Activated naive CD4-positive, alpha-beta T cell treated with anti-CD3 and anti-CD28 coated beads, Interleukin-2, amount 10 ng/mL, durations not matched to agents 5 hours and 36 hours (primary cell): Measurements from ENCODE around the gene ANKRD34A. TPM values are rescaled to one million over a fixed set of nuclear protein-coding genes. Genes with fewer than 3 reads are reported as not detected.

Experiments used
- total RNA-seq, 2 experiments: library from RNA; stranded (reverse); gene quantifications; one replicate each; pipeline ENCODE4 v1.2.3, GENCODE V29; 2021

ANKRD34A gene
- total RNA-seq, result 1 to 10 TPM; 3.2 to 3.8 TPM

GRCh38 chr1:145964328-145965118 lies at the start of gene ANKRD34A, which contains the start of gene POLR3GL:
Gene ANKRD34A (minus strand): TSS chr1:145964575. CDS start chr1:145961759, 2,816 bp downstream.
Gene POLR3GL (plus strand): TSS chr1:145964690. CDS start chr1:145974866, 10,176 bp downstream.

GRCh38 chr1:145996433-145997015 lies 32.1 kb upstream of the ANKRD34A start, which contains the start of gene TXNIP:
Gene TXNIP (minus strand): TSS chr1:145996579. CDS start chr1:145996266, 313 bp downstream.

DNA sequence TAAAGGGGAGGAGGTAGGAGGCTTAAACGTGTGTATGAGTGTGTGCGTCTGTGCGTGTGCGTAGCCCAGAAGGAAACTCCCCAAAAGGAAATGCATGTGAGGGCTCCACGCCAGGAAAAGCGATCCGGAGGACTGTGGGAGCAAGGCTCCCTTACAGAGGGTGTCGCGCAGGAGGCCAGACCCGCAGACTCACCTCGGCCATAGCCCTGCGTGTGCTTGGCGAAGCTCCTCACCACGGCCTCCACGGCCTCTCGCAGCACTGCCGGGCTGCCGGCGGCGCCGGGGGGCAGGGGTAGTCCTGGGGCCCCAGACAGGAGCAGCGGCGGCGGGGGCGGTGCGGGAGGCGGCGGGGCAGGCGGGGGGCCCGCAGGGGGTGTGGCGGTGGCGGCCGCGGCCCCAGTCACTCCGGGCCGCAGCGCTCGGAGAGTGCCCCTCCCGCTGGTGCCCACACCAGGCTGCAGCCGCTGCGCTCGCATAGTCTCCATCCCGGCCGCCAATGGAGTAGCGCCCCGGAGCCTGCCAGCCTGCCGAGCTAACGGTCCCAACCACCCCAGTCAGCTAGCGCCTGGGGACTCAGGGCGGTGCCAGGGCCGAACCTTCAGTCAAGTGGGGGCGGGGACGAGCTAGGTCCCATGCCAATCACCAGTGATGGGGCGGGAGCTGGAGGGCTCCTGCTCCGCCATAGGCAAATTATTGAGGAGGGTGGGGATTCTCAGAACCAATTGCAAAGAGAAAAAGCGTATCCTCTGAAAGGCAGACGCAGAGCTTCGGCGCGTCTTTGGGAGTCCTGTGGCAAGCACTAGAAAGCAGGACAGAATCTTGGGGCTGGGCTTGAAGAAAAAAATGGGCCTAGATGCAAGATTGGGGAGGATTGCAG lies 6.7 kb downstream of the ANKRD34A start, which contains the start of gene LIX1L:
Gene LIX1L (minus strand): TSS at position 575 of the 877 bp plus-strand sequence. CDS start 90 bp downstream, at position 485.

DNA sequence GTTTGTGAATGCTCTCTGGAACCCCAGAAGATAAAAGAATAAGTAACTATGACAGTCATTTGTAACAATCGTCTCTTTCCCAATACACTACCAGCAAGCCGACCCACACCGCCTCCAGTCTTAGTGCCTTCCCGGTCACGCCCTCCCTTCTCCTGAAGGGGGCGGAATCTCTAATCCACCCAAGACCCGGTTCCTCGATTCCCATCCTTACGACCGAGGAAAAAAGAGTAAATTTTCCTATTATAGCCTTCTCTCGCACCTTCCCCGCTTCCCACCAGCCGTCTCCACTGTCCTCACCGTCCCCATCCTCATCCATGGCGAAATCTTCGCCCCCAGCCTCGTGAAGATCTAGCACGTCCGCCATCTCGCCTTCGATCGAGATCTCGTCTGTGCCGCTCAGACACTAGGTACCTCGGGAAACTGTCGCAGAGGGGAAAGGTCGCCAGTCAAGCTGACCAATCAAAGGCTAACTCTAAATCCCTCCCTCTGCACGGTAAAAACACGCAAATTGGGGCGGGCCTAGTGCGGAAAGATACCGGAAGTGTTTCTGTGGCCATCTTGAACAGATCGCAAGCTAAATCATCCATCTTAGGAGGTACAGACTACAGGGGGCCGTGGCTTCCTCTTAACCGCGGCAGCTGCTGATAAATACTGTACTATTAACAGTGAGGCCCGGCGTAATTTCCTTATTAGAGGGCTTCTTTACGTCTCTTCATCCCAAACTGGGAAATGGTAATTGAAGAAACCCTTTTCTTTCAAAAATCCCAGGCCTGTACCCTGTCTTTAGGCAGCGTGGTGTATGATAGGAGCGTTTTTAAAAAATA lies 37.1 kb downstream of the ANKRD34A start, which contains the start of gene RBM8A:
Gene RBM8A (minus strand): TSS at position 422 of the 824 bp plus-strand sequence. CDS start 58 bp downstream, at position 364.

DNA sequence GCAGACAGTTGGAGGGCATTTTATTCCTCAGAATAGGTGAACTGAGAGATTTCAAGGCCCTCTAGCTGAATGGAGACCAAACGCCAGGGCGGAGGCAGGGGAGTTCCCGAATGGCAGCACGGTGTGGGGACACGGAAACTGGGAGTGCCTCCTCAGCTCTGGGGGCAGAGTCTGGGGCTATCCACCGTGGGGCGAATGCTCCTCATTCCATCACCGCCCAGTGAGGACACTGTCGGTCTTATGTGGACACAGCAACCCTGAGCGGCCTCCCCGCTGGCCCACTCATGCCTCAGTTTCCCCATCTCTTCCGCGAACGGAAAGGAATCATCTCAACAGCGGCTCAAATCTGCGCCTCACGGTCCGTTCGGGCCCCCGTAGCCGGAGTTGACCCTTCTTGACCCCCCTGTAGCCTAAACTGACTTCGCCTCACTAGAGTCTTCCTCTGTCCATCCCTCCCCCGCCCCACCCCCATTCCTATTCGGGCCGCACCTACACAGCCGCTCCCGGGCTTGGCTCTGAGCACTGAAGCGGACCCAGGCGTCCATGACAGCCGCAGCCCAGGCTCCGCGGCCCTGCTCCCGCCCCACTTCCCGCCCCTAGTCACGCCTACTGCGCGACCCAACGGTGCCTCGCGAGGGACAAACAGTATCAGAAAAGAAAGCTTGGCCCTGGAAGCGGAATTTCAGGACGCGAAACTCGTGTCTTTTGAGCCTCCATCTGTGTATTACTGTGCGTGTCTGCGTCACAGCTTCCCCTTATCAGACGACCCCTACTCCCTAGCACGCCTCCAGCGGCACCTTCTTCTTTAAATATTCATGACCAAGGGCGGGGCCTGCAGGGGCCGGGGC lies 46.0 kb downstream of the ANKRD34A start, which contains the start of gene PEX11B:
Gene PEX11B (minus strand): TSS at position 574 of the 848 bp plus-strand sequence. CDS start 29 bp downstream, at position 545.

Other genes starting within 250 kb of the ANKRD34A start
- under 1 TPM in 1 of 2 experiments, not detected in 1; 0.10 TPM for gene CD160, start 245.1 kb downstream of the ANKRD34A start, total RNA-seq
- 10 to 100 TPM; 14.3 to 15.6 TPM for gene RNF115, start 140.5 kb downstream of the ANKRD34A start, total RNA-seq
- gene POLR3C, start 140.4 kb downstream of the ANKRD34A start, total RNA-seq, result 10 to 100 TPM; 32.3 to 32.5 TPM
- 1 to 10 TPM; 2.8 to 3.9 TPM for gene NUDT17, start 118.9 kb downstream of the ANKRD34A start, total RNA-seq
- 10 to 100 TPM; 15.9 to 16.8 TPM for gene PIAS3, start 105.5 kb downstream of the ANKRD34A start, total RNA-seq
- gene ANKRD35, start 78.7 kb downstream of the ANKRD34A start, total RNA-seq, result under 1 TPM in 1 of 2 experiments, not detected in 1; 0.10 TPM
- 1 to 10 TPM; 1.1 to 1.4 TPM for gene ITGA10, start 54.5 kb downstream of the ANKRD34A start, total RNA-seq
- 10 to 100 TPM; 34.1 to 35.4 TPM for gene PEX11B, start 45.9 kb downstream of the ANKRD34A start, total RNA-seq
- 100 to 1,000 TPM; 162 to 169 TPM for gene RBM8A, start 37.1 kb downstream of the ANKRD34A start, total RNA-seq
- 10 to 100 TPM; 56.5 TPM for gene LIX1L, start 6.6 kb downstream of the ANKRD34A start, total RNA-seq
- 10 to 100 TPM; 26.8 to 27.8 TPM for gene POLR3GL, start 115 bp upstream of the ANKRD34A start, total RNA-seq
- gene TXNIP, start 32.0 kb upstream of the ANKRD34A start, total RNA-seq, result 100 to 1,000 TPM; 461 to 468 TPM
- not detected for gene HJV, start 57.2 kb upstream of the ANKRD34A start, total RNA-seq
- 1 to 10 TPM; 2.1 TPM for gene NBPF10, start 180.2 kb upstream of the ANKRD34A start, total RNA-seq